DMS 273 treated with DMSO at 0.1 percent for 48 hours (cell line): ENCODE measurements around the gene KLHL10.
"Not testable (repeated sequence)": the region's sequence is repeated elsewhere in the genome, so short reads cannot be mapped to it uniquely, and the experiment has no call there.

ENCODE experiments used
- DNase-seq: peaks from one replicate; lab custom pipeline; 2025; lab: John Stamatoyannopoulos, UW

Gene KLHL10

GRCh38 chr17:41813152-41813680, 24.4 kb upstream of the KLHL10 start:
- DNase-seq, result no peak

- DNase-seq, result no peak
Measured at GRCh38 chr17:41813699-41814124, 23.9 kb upstream of the KLHL10 start.

- DNase-seq, result no peak
Measured at GRCh38 chr17:41814195-41814594, 23.4 kb upstream of the KLHL10 start.

- no peak for DNase-seq
Measured at GRCh38 chr17:41816637-41817320, 20.8 kb upstream of the KLHL10 start.

GRCh38 chr17:41818024-41818423, 19.6 kb upstream of the KLHL10 start:
- DNase-seq, result no peak

- DNase-seq, result no peak
Measured at GRCh38 chr17:41821776-41822175, 15.8 kb upstream of the KLHL10 start.

- no peak for DNase-seq
Measured at GRCh38 chr17:41822216-41823140, 15.1 kb upstream of the KLHL10 start.

GRCh38 chr17:41823141-41823524, 14.5 kb upstream of the KLHL10 start:
- DNase-seq, result no peak

- DNase-seq, result no peak
Measured at GRCh38 chr17:41823580-41823979, 14.0 kb upstream of the KLHL10 start.

- DNase-seq, result no peak
Measured at GRCh38 chr17:41824086-41824485, 13.5 kb upstream of the KLHL10 start.

GRCh38 chr17:41825175-41825845, 12.3 kb upstream of the KLHL10 start:
- DNase-seq, result no peak

- DNase-seq, result not testable (repeated sequence)
Measured at GRCh38 chr17:41829961-41830360, 7.7 kb upstream of the KLHL10 start.

- DNase-seq, result no peak
Measured at GRCh38 chr17:41835214-41835799, 2.3 kb upstream of the KLHL10 start.

GRCh38 chr17:41835800-41836549, 1.6 kb upstream of the KLHL10 start, which contains the start of gene NT5C3B:
Gene NT5C3B, minus strand, starts transcription at chr17:41836232. Its CDS starts 39 bp downstream, at chr17:41836193.
- no peak for DNase-seq

GRCh38 chr17:41836550-41837196, 952 bp upstream of the KLHL10 start:
- no peak for DNase-seq

GRCh38 chr17:41839448-41839847, 1.8 kb downstream of the KLHL10 start:
- not testable (repeated sequence) for DNase-seq

- DNase-seq, result not testable (repeated sequence)
Measured at GRCh38 chr17:41840781-41841180, 3.2 kb downstream of the KLHL10 start.

GRCh38 chr17:41844971-41845370, 7.3 kb downstream of the KLHL10 start:
- DNase-seq, result no peak

- no peak for DNase-seq
Measured at GRCh38 chr17:41848788-41849187, 11.2 kb downstream of the KLHL10 start.

GRCh38 chr17:41849251-41849990, 11.8 kb downstream of the KLHL10 start:
- no peak for DNase-seq
